ENCODE data around the gene ZNF462. TPM values are rescaled to one million over a fixed set of nuclear protein-coding genes. Genes with fewer than 3 reads are reported as not detected.

Gene ZNF462
- total RNA-seq, 6 donors from 2014 or later, result 17.9 to 85.9 (median 21.2) TPM

DNA sequence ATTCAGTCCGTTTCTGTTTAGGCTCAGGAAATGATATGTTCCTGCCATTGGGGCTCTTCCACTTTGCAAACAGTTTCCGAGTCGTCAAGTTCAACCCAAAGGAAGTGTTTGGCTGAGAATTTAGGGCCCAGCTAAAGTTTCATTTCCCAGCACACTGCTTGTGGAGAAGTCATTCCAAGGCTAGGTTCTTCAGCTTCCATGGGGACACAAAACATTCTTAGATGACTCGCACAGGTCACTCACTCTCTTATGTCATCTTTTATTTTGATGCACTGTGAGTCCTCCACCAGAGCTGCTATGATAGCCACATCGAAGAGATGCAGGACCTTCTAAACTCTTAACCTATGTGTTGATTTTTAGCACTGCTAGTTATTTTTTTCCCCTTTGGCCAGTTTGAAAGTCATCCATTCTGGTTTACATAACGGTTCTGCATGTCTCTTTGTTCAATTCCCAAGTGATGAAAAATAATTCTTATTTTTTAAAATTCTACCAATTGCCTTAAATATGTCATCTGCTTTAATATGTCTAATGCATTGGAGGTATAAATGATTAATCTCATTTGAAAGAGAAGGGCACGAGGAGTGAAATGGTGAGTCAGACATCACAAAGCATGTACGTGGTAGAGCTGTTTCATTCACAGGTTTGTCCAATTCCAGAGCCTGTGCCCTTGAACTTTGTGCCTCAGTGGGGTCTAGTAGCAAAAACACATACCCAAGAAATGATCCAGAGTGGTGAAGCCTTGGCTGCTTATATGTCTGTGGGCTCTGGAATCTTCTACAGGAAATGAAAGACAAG, 84.3 kb downstream of the ZNF462 start:
- no peaks in the 10 kb centered on the region for H3K4me1 ChIP-seq
- no peaks in the 10 kb centered on the region for H3K36me3 ChIP-seq
- DNase-seq (no peak), ATAC-seq (ENCODE audit: low FRiP score in 2 of 2) (no peak)
- no peak for TF ChIP-seq CTCF (IDR thresholded peaks at IDR 0.05)
- TF ChIP-seq POLR2A (IDR thresholded peaks at IDR 0.05), result no peak
- no peak for TF ChIP-seq EP300 (IDR thresholded peaks at IDR 0.05)
- TF ChIP-seq POLR2AphosphoS5 (IDR thresholded peaks at IDR 0.05), result no peak
- H3K27me3 ChIP-seq, result no peaks in the 10 kb centered on the region
- H3K9me3 ChIP-seq, result no peaks in the 10 kb centered on the region
- 75 to 82% methylated on average over 8 of the region's 8 CpGs for WGBS, 2 donors
- no peak overlapping the region for H3K4me3 ChIP-seq
- H3K27ac ChIP-seq, result no peak overlapping the region

DNA sequence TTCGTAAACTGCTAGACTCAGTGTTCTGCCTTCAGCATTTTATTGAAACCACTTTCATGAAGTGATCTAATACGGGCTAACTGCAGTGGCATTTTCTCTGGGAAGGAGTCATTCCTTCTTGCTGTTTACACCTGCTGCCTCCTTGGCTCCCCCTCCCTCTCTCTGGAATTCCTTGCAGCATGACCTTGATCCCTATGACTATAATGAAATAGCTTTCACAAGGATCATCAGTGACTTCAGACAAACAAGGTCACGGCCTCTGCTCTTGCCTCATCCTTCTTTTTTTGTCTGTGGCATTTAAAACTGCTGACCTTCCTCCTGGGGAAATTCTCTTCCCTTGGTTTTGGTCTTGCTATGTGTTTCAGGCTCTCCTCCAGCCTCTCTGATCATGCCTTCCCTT, 90.2 kb downstream of the ZNF462 start:
- ATAC-seq (ENCODE audit: low FRiP score in 2 of 2), result no peak
- H3K9me3 ChIP-seq, result no peaks in the 10 kb centered on the region
- no peaks in the 10 kb centered on the region for H3K36me3 ChIP-seq
- no peak overlapping the region for H3K27ac ChIP-seq
- H3K4me3 ChIP-seq, result no peak overlapping the region
- no peak for DNase-seq
- H3K27me3 ChIP-seq, result no peaks in the 10 kb centered on the region
- TF ChIP-seq EP300 (IDR thresholded peaks at IDR 0.05) (no peak), CTCF (IDR thresholded peaks at IDR 0.05) (no peak), POLR2AphosphoS5 (IDR thresholded peaks at IDR 0.05) (no peak), POLR2A (IDR thresholded peaks at IDR 0.05) (no peak)
- H3K4me1 ChIP-seq, result no peaks in the 10 kb centered on the region
- WGBS, 2 donors, result 88 to 89% methylated on average over 3 of the region's 3 CpGs

DNA sequence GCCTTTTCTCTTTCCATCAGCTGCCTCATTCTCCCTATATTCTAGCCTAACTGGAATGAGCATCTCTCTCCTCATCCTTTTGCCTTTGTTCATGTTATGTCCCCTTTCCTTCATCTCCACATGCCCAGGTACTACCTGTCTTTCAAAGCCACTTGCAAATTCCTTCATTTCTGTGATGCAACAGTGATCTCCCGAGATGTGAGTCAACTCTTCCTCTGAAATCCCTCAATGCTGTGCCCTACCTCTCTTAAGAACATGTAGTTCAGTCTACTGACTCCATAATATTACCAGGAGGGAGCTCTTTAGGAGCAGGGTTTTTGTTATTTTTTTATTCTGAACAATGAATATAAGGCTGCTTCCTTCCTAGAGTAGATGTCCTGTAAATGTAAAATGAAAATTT, 91.6 kb downstream of the ZNF462 start:
- no peak for ATAC-seq (ENCODE audit: low FRiP score in 2 of 2)
- Histone ChIP-seq H3K4me3 (no peak overlapping the region), H3K27ac (no peak overlapping the region), H3K9me3 (no peaks in the 10 kb centered on the region), H3K4me1 (no peaks in the 10 kb centered on the region), H3K36me3 (no peaks in the 10 kb centered on the region), H3K27me3 (no peaks in the 10 kb centered on the region)
- DNase-seq, result no peak
- 83 to 86% methylated on average over 1 of the region's 1 CpG for WGBS, 2 donors
- TF ChIP-seq EP300 (IDR thresholded peaks at IDR 0.05) (no peak), CTCF (IDR thresholded peaks at IDR 0.05) (no peak), POLR2AphosphoS5 (IDR thresholded peaks at IDR 0.05) (no peak), POLR2A (IDR thresholded peaks at IDR 0.05) (no peak)

- TF ChIP-seq POLR2A (IDR thresholded peaks at IDR 0.05) (no peak), EP300 (IDR thresholded peaks at IDR 0.05) (no peak), CTCF (IDR thresholded peaks at IDR 0.05) (no peak), POLR2AphosphoS5 (IDR thresholded peaks at IDR 0.05) (no peak)
- H3K9me3 ChIP-seq, result no peaks in the 10 kb centered on the region
- DNase-seq, result no peak
- H3K4me1 ChIP-seq, result no peaks in the 10 kb centered on the region
- WGBS, 2 donors, result 91 to 97% methylated on average over 3 of the region's 3 CpGs
- no peaks in the 10 kb centered on the region for H3K36me3 ChIP-seq
- no peak for ATAC-seq (ENCODE audit: low FRiP score in 2 of 2)
- no peak overlapping the region for H3K4me3 ChIP-seq
- H3K27ac ChIP-seq, result no peak overlapping the region
- H3K27me3 ChIP-seq, result no peaks in the 10 kb centered on the region
Observed at GRCh38 chr9:106954974-106955850, 92.2 kb downstream of the ZNF462 start.
